HepG2 (cell line): Measurements from ENCODE around the gene RNF208. TPM values are rescaled to one million over a fixed set of nuclear protein-coding genes. Genes with fewer than 3 reads are reported as not detected.

Source experiments
- SAFB2 ChIP-seq: sonication (generic); formaldehyde crosslinking; IDR thresholded peaks from 2 replicates; pipeline ENCODE4 v1.5.1; 2020; ENCODE audit warnings: missing genetic modification reagents, low read depth, mild to moderate bottlenecking, borderline replicate concordance
- ZNF318 ChIP-seq: sonication (generic); formaldehyde crosslinking; IDR thresholded peaks from 2 replicates; pipeline ENCODE4 v1.4.0; 2020; ENCODE audit warnings: mild to moderate bottlenecking, missing genetic modification reagents
- ZSCAN31 ChIP-seq: sonication (generic); formaldehyde crosslinking; IDR thresholded peaks from 2 replicates; pipeline ENCODE4 v1.5.0; 2020; ENCODE audit warnings: low read depth, mild to moderate bottlenecking, missing genetic modification reagents
- polyA plus RNA-seq, 8 experiments: library from polyadenylated mRNA; depleted of rRNA in 3 of 8; stranded (reverse) in 7 of 8; unstranded in 1 of 8; fragments of >200 nt; fragmentation: Illumina TruSeq in 4 of 8; extraction: Trizol in 4 of 8; gene quantifications; 2 replicates each; pipeline versions ENCODE4 v1.2.1 to v1.2.3, GENCODE V29; 2011 to 2016; ENCODE audit warnings: low read depth in 4 of 8, missing spikeins in 1 of 8, mixed read lengths in 1 of 8; ENCODE audit not compliant: insufficient read depth in 1 of 8
- total RNA-seq, 5 experiments: library from RNA; depleted of rRNA; stranded (reverse); fragments of >200 nt; fragmentation: Illumina TruSeq; extraction: Trizol; gene quantifications; 2 replicates each; pipeline ENCODE4 v1.2.3, GENCODE V29; 2016; ENCODE audit warnings: low read depth in 1 of 5

The RNF208 gene
- total and polyA plus RNA-seq, 2 of the 13 experiments (the other 11 are each of a cell fraction or from before 2014, with no cell fraction given) = 1.6 to 2.1 TPM

DNA sequence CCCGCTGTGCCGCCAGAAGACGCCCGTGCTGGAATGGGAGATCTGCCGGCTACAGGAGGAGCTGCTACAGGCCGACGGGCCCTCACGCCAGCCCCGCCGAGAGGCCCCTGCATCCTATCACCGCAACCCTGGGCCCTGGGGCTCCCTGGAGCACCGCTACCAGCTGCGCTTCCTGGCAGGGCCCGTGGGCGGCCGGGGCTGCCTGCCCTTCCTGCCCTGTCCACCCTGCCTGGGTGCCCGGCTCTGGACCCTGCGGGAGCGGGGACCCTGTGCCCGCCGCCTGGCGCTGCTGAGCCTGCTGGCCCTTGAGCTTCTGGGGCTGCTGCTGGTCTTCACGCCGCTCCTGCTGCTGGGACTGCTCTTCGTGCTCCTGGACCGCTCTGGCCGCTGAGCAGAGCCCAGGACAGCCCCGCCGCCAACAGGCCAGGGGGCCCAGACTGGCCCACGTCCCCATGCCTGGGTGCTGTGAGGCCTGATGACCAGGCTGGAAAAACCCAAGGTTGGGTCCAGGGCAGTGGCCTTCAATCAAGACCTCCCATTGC lies 3.8 kb downstream of the RNF208 start (continued):
- no peak for TF ChIP-seq ZNF318
- peak; percentile 56; the same call in 1 of the 2 replicates for TF ChIP-seq ZSCAN31 (CRISPR knock-in tag)
- no peak; the same call in 1 of the 2 replicates for TF ChIP-seq SAFB2
- TF ChIP-seq, all 625 proteins: peak for 25
